Activated CD4-positive, alpha-beta T cell treated with anti-CD3 and anti-CD28 coated beads for 24 hours (primary cell): Measurements from ENCODE around the gene GCNT4.
A peak's percentile ranks its signal among the peaks of the same experiment; 100 is the strongest.
"Not testable (repeated sequence)": the region's sequence is repeated elsewhere in the genome, so short reads cannot be mapped to it uniquely, and the experiment has no call there.

Source experiments
- DNase-seq, 2 donors: peaks; one replicate each; pipeline ENCODE4 v3.0.0-alpha.2; 2020; ENCODE audit warnings: low read depth in 2 of 2

Gene GCNT4, protein sequence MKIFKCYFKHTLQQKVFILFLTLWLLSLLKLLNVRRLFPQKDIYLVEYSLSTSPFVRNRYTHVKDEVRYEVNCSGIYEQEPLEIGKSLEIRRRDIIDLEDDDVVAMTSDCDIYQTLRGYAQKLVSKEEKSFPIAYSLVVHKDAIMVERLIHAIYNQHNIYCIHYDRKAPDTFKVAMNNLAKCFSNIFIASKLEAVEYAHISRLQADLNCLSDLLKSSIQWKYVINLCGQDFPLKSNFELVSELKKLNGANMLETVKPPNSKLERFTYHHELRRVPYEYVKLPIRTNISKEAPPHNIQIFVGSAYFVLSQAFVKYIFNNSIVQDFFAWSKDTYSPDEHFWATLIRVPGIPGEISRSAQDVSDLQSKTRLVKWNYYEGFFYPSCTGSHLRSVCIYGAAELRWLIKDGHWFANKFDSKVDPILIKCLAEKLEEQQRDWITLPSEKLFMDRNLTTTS

GRCh38 chr5:75052192-75053053 is at the start of gene GCNT4:
GCNT4 (minus strand) TSS chr5:75052558; CDS start chr5:75030037, 22,521 bp downstream.
- DNase-seq: no peak

DNA sequence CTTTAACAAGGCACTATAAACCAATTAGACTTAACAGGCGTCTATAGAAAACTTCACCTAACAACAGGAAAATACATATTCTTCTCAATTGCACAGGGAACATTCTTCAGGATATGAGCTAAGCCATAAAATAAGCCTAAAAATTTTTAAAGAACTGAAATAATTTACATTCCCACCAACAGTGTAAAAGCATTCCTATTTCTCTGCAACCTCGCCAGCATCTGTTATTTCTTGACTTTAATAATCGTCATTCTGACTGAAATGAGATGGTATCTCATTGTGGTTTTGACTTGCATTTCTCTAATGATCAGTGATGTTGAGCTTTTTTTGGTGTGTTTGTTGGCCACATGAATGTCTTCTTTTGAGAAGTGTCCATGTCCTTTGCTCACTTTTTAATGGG is 43.6 kb upstream of the GCNT4 start:
- DNase-seq: not testable (repeated sequence)

DNA sequence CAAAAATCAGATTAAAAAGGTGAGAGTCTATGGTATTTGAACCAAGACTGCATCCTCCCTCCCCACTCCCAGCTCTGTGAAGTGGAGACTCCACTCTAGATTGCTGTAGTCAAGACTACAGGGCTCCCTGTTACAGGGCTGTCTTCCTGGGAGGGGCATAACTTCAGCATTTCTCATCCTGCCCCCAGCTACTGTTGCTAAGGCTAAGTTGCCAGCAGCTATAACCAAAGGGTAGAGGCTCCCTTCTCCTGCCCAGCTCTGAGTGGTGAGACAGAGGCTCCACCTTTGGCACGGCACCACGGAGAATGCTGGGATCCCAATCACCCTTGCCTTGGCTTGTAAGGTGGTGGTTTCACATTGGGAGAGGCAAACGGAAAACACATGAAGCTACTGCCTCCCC is 39.2 kb upstream of the GCNT4 start:
- no peak for DNase-seq

GRCh38 chr5:75089662-75090061 is 37.3 kb upstream of the GCNT4 start:
- DNase-seq: no peak

GRCh38 chr5:75089137-75089536 is 36.8 kb upstream of the GCNT4 start:
- DNase-seq: no peak

DNA sequence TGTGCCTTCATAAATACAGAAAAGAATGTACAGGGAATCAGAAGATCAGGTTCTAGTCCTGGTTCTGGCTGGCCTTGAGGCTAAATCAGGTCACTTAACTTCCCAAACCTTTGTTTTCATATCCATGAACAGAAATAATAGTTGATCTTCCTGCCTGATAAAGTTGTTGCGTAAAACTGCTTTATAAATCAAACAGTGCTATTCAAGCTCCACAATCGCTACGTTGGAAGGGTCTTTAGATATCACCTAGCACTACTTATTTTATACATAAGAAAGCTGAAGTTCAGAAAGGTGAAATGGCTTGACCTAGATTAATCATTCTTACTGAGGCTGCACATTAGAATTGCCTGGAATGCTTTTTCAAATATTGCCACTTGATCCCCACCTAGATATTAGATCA is 36.3 kb upstream of the GCNT4 start:
- DNase-seq: no peak

- no peak for DNase-seq
Measured at GRCh38 chr5:75081510-75081909, 29.2 kb upstream of the GCNT4 start.

GRCh38 chr5:75079346-75079745 is 27.0 kb upstream of the GCNT4 start:
- DNase-seq: not testable (repeated sequence)

- DNase-seq: no peak
Measured at GRCh38 chr5:75078027-75078426, 25.7 kb upstream of the GCNT4 start.

- DNase-seq: no peak
Measured at GRCh38 chr5:75072061-75072460, 19.7 kb upstream of the GCNT4 start.

DNA sequence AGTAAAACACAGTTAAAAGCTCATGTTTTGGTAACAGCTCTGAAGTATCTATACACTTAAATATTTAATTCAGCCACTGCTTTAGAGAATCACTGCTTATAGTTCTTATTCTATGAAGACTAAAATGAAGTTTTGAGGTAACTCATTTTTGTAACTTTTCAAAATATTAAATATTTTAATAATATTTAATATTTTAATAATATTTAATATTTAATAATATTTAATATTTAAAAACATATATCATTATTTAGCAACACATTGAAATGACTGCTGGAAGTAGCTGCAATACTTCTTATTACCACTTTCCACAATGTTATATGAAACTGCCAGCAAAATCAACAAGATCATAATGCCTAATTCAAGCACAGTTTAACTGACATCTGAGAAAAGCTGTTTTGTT is 18.7 kb upstream of the GCNT4 start:
- no peak for DNase-seq

GRCh38 chr5:75067434-75067833 is 15.1 kb upstream of the GCNT4 start:
- DNase-seq: no peak

GRCh38 chr5:75062925-75063531 is 10.7 kb upstream of the GCNT4 start:
- no peak for DNase-seq

GRCh38 chr5:75059912-75060545 is 7.7 kb upstream of the GCNT4 start:
- peak in 1 of 2 donors; percentile 7 for DNase-seq

DNA sequence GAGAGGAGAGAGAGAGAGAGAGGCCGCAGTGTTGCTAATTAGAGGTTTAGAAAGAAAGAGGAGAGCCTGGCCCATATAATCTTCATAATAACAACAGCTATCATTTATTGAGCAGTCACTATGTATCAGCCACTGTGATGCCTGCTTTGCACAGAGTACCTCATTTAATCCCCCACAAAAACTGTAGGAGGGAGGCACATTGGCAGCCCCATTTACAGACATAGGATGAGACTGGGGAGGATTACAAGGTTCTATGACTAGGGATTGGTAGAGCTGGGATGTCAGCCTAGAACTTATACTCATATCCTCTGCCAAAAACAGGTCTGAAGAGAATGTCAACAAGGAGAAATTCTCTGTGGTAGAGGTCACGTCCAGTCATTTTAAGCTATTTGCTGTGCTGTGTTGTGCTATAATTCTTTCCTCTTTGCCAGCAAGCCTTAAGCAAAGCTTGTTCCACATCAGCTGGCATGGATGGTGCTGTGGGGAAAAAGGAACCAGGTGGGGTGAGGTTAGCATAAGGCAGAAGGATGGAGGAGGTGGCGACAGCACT is 6.7 kb upstream of the GCNT4 start:
- no peak for DNase-seq

GRCh38 chr5:75057561-75057960 is 5.2 kb upstream of the GCNT4 start:
- DNase-seq: no peak

GRCh38 chr5:75055727-75056144 is 3.4 kb upstream of the GCNT4 start:
- DNase-seq: no peak

DNA sequence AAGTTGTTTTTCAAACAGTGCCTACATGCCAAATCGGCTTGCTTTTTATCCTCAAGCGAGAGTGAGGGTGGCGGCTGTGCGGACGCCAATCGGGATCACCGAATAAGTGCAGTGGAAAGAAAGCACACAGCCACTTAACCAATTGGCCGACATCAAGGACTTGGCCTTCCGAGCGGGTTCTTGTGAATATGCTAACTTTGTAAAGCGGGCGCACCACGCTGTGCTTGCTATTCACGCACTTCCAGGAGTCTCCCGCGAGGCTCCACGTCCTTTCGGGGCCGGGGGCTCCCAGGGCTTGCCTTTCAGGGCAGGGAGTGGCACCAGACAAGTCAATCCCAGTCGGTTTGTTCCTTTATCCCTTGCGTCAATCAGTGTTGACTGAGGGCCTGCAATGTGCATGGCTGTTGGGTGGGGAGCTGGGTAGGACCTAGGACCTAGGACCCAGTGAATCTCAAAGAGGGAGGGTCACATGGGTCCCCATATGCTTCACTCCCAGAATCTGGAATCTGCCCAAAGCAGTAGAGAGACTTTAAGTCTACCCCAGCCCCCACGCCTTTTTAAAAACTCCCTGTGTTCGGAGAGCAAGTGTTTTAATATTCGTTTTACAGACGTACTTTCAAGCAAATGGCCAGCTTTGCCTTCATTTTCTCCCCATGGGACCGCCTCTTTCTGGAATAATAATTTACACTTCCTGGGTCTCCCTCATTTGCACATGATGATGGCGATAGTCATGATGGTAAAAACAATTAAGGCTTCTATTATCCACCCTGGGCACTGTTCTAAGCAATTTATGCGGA is 2.0 kb upstream of the GCNT4 start:
- no peak for DNase-seq

GRCh38 chr5:75053304-75054133 is 1.2 kb upstream of the GCNT4 start:
- peak; percentile 14 to 43 for DNase-seq

DNA sequence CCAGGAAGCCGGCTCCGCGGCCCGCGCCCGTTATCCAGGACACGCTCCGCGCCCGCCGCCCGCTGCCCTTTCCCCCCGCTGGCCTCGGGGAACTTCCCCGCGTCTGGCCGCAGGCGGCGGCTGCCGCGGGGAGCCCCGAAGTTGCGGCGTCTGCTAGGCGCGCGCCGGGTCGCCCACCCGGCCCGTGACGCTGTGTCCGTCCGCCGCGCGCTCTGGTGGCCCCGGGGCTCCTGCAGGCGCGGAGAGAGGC is 621 bp upstream of the GCNT4 start:
- DNase-seq: no peak
